Endometrial microvascular endothelial cells (primary cell): Measurements from ENCODE around the gene ZMIZ1. TPM values are rescaled to one million over a fixed set of nuclear protein-coding genes. Genes with fewer than 3 reads are reported as not detected.

Source experiments
- in situ Hi-C: cut with HindIII; loops from 2 replicates; pipeline ENCODE4 v1.10.0; 2017; ENCODE audit warnings: low sequenced_read_pairs, low pct_unique_long_range_greater_than_20kb; ENCODE audit errors: inconsistent ontology term
- total RNA-seq: library from RNA; depleted of rRNA; stranded (reverse); fragments of >200 nt; gene quantifications from one replicate; pipeline ENCODE4 v1.2.3, GENCODE V29; 2015; ENCODE audit errors: inconsistent ontology term

The ZMIZ1 gene
- total RNA-seq, 1 donor from 2014 or later, result 19.5 TPM

- in situ Hi-C loops, result no loop called here
Observed at GRCh38 chr10:79184145-79184625, 115.4 kb downstream of the ZMIZ1 start.

GRCh38 chr10:79184657-79185056 is 115.9 kb downstream of the ZMIZ1 start:
- in situ Hi-C loops, result no loop called here

- in situ Hi-C loops, result no loop called here
Observed at GRCh38 chr10:79185067-79185774, 116.5 kb downstream of the ZMIZ1 start.

DNA sequence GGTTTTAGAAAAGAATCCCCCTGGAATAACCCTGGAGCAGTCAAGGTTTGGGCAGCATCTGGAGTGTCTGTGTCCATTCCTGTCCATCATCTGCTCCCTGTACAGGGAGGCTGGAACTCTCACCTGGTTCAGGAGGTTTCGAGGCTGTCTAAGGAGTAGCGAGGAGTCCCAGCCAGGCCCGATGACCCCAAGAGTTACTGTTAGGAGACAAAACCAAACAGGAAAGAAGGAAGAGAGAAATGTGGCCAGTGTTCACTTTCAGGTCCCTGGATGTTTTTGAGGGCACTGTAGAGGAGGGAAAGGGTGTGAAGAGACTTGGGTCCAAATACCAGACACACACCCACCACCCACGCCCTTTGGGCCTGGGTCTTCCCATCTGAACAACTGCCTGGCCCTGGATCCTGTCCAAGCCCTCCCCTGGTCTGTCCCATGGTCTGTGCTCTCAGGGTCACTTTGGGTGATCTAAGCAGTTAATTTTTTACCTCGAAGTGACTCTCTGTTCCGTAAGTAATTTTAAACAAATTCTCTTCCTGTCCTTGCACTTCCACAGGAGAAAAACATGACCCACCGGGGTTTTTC is 117.1 kb downstream of the ZMIZ1 start:
- in situ Hi-C loops, result no loop called here

DNA sequence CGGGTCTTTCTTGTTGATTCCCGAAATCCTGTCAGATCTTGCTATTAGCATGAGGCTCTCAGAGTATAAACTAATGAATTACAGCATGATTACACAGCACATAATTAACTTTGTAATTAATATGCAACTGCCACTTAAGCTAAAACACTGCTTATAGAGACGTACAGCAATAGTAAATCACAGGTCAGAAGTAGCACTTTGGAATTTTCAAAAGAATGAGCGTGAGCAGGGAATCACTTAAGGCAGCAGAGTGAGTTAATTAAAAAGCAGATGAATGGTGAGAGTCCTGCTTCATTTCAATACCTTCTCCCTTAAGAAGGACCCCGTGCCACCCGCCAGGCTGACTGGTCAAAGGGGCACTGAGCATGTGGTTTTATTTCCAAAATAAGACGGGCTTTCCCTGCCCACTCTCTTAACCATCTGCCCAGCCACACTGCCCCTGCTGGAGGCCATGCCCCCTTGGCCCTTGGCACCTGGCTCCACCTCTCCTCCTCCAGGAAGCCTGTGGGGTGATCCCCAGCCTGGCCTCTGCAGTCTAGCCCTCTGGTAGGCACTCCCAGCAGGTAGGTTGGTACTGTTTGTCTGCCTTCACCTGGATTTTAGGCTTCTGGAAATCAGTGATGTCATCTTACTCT is 117.8 kb downstream of the ZMIZ1 start:
- in situ Hi-C loops, result no loop called here

GRCh38 chr10:79187121-79187940 is 118.6 kb downstream of the ZMIZ1 start:
- in situ Hi-C loops, result no loop called here

- in situ Hi-C loops, result no loop called here
Observed at GRCh38 chr10:79188154-79188965, 119.6 kb downstream of the ZMIZ1 start.

- in situ Hi-C loops, result no loop called here
Observed at GRCh38 chr10:79189181-79189580, 120.4 kb downstream of the ZMIZ1 start.

GRCh38 chr10:79189853-79190435 is 121.2 kb downstream of the ZMIZ1 start:
- in situ Hi-C loops, result loop anchor here (10.0 kb wide), 1 partner anchor 115 kb away; no protein-coding TSS in a partner anchor

GRCh38 chr10:79190740-79191261 is 122.0 kb downstream of the ZMIZ1 start:
- in situ Hi-C loops, result loop anchor here (10.0 kb wide), 1 partner anchor 116 kb away; no protein-coding TSS in a partner anchor

DNA sequence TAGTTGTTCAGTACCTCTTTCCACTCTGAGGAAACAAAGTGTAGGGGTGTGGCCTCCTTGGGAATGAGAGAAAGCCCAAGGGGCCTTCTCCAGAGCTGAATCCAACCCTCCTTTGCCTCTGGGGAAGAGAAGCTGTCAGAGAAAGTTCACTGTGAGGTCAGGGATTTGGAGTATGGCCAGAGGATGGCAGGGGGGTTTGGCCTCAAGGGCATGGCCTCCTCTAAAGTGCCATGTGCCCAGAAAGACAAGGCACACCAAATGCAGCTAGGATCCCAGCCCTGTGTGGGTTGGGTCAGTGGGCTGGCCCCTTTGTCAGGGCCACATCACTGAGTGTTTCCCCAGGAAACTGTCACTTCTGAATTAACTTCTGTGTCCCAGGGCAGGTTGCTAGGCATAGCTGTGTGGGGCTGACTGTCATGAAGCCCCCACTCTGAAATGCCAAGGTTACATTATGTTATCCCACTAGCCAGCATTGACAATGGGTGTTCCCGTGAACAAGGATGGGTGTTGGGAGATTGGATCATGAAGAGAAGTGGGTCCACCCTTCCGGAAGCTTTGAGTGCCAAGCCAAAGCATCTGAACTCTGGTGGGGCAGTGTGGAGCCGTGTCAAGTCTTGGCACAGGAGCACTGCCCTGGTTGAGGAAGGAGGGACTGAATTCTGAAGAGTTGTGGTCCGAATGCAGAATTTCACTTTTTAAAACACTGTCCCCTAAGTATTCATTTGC is 123.3 kb downstream of the ZMIZ1 start:
- in situ Hi-C loops, result loop anchor here (10.0 kb wide), 1 partner anchor 117 kb away; no protein-coding TSS in a partner anchor

DNA sequence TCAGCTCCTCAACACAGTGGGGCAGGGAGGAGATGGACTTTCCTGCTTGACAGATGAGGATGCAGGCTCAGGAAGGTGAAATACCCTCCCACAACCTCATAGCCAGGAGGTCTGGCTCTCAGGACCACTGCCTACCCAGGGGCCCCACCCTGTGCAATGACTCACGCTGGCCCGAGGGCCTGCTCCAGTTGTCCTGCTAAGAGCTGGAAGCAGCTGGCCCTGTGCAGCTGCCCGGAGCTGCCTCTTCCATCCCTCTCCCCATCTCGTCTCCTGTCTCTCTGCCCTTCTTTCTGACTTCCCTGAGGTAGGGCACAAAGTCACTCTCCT is 123.9 kb downstream of the ZMIZ1 start:
- in situ Hi-C loops, result loop anchor here (10.0 kb wide), 1 partner anchor 118 kb away; no protein-coding TSS in a partner anchor

DNA sequence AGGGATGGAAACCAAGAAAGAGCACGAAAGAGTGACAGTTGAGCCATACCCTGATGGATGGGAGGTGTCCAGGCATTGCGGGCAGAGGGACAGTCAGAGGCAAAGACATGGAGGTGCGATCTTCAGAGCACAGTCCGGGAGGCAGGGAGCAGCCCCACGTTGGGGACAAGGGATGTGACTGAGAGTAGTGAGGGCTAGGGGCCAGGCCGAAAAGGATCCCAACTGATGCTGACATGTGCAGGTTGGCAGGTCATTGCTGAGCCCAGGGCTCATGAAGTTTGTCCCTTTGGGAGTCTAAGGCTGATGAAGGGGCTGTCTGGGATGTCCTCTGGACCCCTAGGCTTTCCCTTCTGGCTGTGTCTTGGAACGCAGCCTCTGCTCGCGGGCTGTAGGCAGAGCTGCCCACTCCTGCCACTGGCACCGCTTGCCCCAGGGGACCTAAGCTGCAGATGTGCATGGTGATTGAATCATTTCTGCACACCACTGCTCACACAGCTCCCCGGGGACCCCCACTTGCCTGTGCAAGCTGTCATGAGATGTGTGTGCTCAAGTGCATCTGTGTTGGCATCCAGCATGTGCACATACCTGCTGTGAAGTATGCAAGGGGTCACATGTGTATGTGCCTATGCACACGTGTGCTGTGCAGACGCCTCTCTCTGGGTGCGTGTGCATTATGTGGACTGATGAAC is 125.1 kb downstream of the ZMIZ1 start:
- in situ Hi-C loops, result loop anchor here (10.0 kb wide), 1 partner anchor 119 kb away; no protein-coding TSS in a partner anchor

DNA sequence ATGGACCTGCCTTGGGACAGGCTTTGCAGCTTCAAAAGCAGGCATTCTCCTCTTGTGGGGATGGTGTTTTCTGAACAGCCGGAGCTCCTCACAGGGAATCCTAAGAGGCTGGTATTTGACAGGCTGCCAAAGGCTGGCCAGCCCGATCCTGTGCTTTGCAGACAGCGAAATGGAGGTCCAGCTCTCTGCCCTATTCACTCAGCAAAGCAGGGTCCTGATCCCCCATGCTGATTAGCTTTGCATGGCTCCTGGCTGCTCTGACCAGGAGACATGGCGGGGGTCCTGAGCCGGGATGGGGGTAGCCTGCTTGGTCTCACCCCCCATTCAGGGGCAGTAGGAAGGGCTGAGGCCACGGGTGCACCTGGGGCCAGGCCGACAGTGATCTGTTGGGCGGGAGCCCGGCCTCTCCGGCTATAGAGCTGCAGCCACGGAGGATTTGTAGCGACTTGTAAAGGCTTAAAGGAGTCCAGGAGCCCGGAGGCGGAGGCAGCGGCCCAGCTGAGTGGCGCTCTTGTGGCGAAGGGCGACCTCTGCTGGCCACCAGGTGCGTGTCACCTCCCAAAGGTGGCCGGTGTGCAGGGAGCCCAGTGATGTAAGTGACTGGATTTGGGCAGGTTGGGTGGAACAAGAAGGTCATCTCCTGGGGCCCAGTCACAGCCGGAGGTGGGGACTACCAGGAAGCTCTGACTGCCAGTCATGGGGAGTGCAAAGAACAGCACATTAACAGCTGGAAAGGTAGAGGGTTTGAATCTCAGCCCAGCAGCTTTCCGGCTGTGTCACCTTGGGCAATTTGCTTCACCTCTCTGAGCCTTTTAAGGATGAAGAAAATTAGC is 126.5 kb downstream of the ZMIZ1 start:
- in situ Hi-C loops, result loop anchor here (10.0 kb wide), 1 partner anchor 121 kb away; no protein-coding TSS in a partner anchor
